Neural cell (in vitro differentiated cells): ENCODE data around the gene BCL2L14. TPM values are rescaled to one million over a fixed set of nuclear protein-coding genes. Genes with fewer than 3 reads are reported as not detected.

Experiments used
- H2AFZ ChIP-seq: fragments of 200-600, 300-800 bp; sonication (generic), shearing (Covaris generic); 2 replicates; pipeline ENCODE4 v1.6.0; 2014; ENCODE audit warnings: low read depth, mild to moderate bottlenecking, antibody characterized with exemption, low read length, moderate library complexity
- H3F3A ChIP-seq: fragments of 200-600 bp; shearing (Covaris generic); 2 replicates; pipeline ENCODE4 v1.6.1; 2016; ENCODE audit warnings: mild to moderate bottlenecking, moderate library complexity, mixed read lengths, antibody characterized with exemption, low read length; ENCODE audit not compliant: insufficient read depth, poor library complexity, severe bottlenecking
- H3K27ac ChIP-seq: fragments of 200-600, 300-800 bp; sonication (generic), shearing (Covaris generic); 2 replicates; pipeline ENCODE4 v1.5.1; 2014; ENCODE audit warnings: mild to moderate bottlenecking, low read length, moderate library complexity
- H3K27me3 ChIP-seq: fragments of 300-800, 200-600 bp; sonication (generic), shearing (Covaris generic); 2 replicates; pipeline ENCODE4 v1.6.0; 2014; ENCODE audit warnings: mild to moderate bottlenecking, low read depth, low read length, moderate library complexity; ENCODE audit not compliant: insufficient read depth
- H3K36me3 ChIP-seq: fragments of 300-800, 200-600 bp; sonication (generic), shearing (Covaris generic); 2 replicates; pipeline ENCODE4 v1.5.1; 2014; ENCODE audit warnings: mild to moderate bottlenecking, antibody characterized with exemption, low read length, moderate library complexity; ENCODE audit not compliant: insufficient read depth
- H3K4me2 ChIP-seq: fragments of 300-800, 200-600 bp; sonication (generic), shearing (Covaris generic); 2 replicates; pipeline ENCODE4 v1.6.0; 2014; ENCODE audit warnings: mild to moderate bottlenecking, low read length
- H3K4me3 ChIP-seq: fragments of 300-800, 200-600 bp; sonication (generic), shearing (Covaris generic); 2 replicates; pipeline ENCODE4 v1.5.1; 2014; ENCODE audit warnings: mild to moderate bottlenecking, low read length, moderate library complexity
- H3K79me2 ChIP-seq: fragments of 200-600 bp; shearing (Covaris generic); replicated peaks from 2 replicates; pipeline ENCODE4 v1.6.0; 2014; ENCODE audit warnings: mild to moderate bottlenecking, low read length, moderate library complexity; ENCODE audit not compliant: insufficient read depth
- H3K9ac ChIP-seq: fragments of 300-800, 200-600 bp; sonication (generic), shearing (Covaris generic); 2 replicates; pipeline ENCODE4 v1.6.1; 2016; ENCODE audit warnings: mild to moderate bottlenecking, low read length, mixed read lengths
- H3K9me2 ChIP-seq: fragments of 200-600 bp; shearing (Covaris generic); 2 replicates; pipeline ENCODE4 v1.6.1; 2016; ENCODE audit warnings: mild to moderate bottlenecking, low read length, mixed read lengths; ENCODE audit not compliant: insufficient read depth
- H3K9me3 ChIP-seq: fragments of 200-600, 300-800 bp; sonication (generic), shearing (Covaris generic); 2 replicates; pipeline ENCODE4 v1.6.1; 2016; ENCODE audit warnings: mild to moderate bottlenecking, mixed run types, low read length, moderate library complexity, mixed read lengths
- H4K20me1 ChIP-seq: fragments of 200-600 bp; shearing (Covaris generic); 2 replicates; pipeline ENCODE4 v1.6.1; 2016; ENCODE audit warnings: mild to moderate bottlenecking, mixed run types; ENCODE audit not compliant: insufficient read depth
- CTCF ChIP-seq: fragments of 450-650 bp; IDR thresholded peaks from 2 replicates; pipeline ENCODE4 v1.5.1; 2014; ENCODE audit warnings: antibody characterized with exemption, mild to moderate bottlenecking, moderate library complexity; ENCODE audit not compliant: poor library complexity, severe bottlenecking
- EP300 ChIP-seq: fragments of 450-650 bp; conservative IDR thresholded peaks from 2 replicates; pipeline ENCODE4 v1.6.1; 2014; ENCODE audit warnings: antibody characterized with exemption, mild to moderate bottlenecking, moderate library complexity; ENCODE audit not compliant: poor library complexity, severe bottlenecking
- EZH2 ChIP-seq: fragments of 200-600, 300-800 bp; shearing (Covaris generic), sonication (generic); IDR thresholded peaks from 2 replicates; pipeline ENCODE4 v1.6.1; 2014; ENCODE audit warnings: antibody characterized with exemption, low read length, borderline replicate concordance, mild to moderate bottlenecking; ENCODE audit not compliant: insufficient read depth, poor library complexity, severe bottlenecking
- MXI1 ChIP-seq: fragments of 450-650 bp; conservative IDR thresholded peaks from 2 replicates; pipeline ENCODE4 v1.6.1; 2014; ENCODE audit warnings: antibody characterized with exemption, mild to moderate bottlenecking; ENCODE audit not compliant: poor library complexity, severe bottlenecking
- POLR2AphosphoS5 ChIP-seq: IDR thresholded peaks from 2 replicates; pipeline ENCODE4 v1.6.1; 2012
- RAD21 ChIP-seq: fragments of 450-650 bp; conservative IDR thresholded peaks from 2 replicates; pipeline ENCODE4 v1.6.1; 2014; ENCODE audit warnings: antibody characterized with exemption, mild to moderate bottlenecking, moderate library complexity
- REST ChIP-seq: IDR thresholded peaks from 2 replicates; pipeline ENCODE4 v1.6.1; 2012; ENCODE audit warnings: borderline replicate concordance
- SMC3 ChIP-seq: fragments of 450-650 bp; conservative IDR thresholded peaks from 2 replicates; pipeline ENCODE4 v1.6.1; 2014; ENCODE audit warnings: antibody characterized with exemption, mild to moderate bottlenecking, moderate library complexity; ENCODE audit not compliant: poor library complexity
- TAF1 ChIP-seq: IDR thresholded peaks from 2 replicates; pipeline ENCODE4 v1.6.1; 2012; ENCODE audit warnings: low read depth
- polyA plus RNA-seq: library from polyadenylated mRNA; depleted of rRNA; stranded (reverse); fragments of >200 nt; gene quantifications from 2 replicates; pipeline ENCODE4 v1.2.3, GENCODE V29; 2014

Gene BCL2L14
- polyA plus RNA-seq, 1 donor from 2014 or later, result not detected

- Histone ChIP-seq H3K9me2 (no peaks in the 10 kb centered on the region), H3K36me3 (peaks cover 13% of the 10 kb centered on the region), H3K4me3 (no peak overlapping the region), H3F3A (no peaks in the 10 kb centered on the region), H3K9me3 (no peaks in the 10 kb centered on the region), H4K20me1 (no peaks in the 10 kb centered on the region), H3K79me2 (no peaks in the 10 kb centered on the region), H3K27ac (no peak overlapping the region), H3K27me3 (no peaks in the 10 kb centered on the region), H2AFZ (no peak overlapping the region), H3K4me2 (no peak overlapping the region), H3K9ac (no peak overlapping the region)
- TF ChIP-seq EZH2 (no peak), POLR2AphosphoS5 (no peak), RAD21 (no peak), REST (no peak), CTCF (no peak), TAF1 (no peak), MXI1 (no peak), EP300 (no peak), SMC3 (no peak)
These were observed 56.6 kb downstream of the BCL2L14 start for GRCh38 chr12:12127304-12127703.

- H3K9ac ChIP-seq, result no peak overlapping the region
- no peak overlapping the region for H3K4me3 ChIP-seq
- no peak overlapping the region for H3K4me2 ChIP-seq
- TF ChIP-seq EZH2 (no peak), MXI1 (no peak), REST (no peak), EP300 (no peak)
- H3K79me2 ChIP-seq, result no peaks in the 10 kb centered on the region
- H3K27me3 ChIP-seq, result no peaks in the 10 kb centered on the region
- no peaks in the 10 kb centered on the region for H3K9me3 ChIP-seq
- no peaks in the 10 kb centered on the region for H3K9me2 ChIP-seq
- no peak overlapping the region for H2AFZ ChIP-seq
- no peaks in the 10 kb centered on the region for H4K20me1 ChIP-seq
- peaks cover 13% of the 10 kb centered on the region for H3K36me3 ChIP-seq
- no peaks in the 10 kb centered on the region for H3F3A ChIP-seq
- no peak overlapping the region for H3K27ac ChIP-seq
These were observed 57.9 kb downstream of the BCL2L14 start for GRCh38 chr12:12128670-12129069.
